Mesothelial cell of epicardium (in vitro differentiated cells): ENCODE data around the gene USP35. TPM values are rescaled to one million over a fixed set of nuclear protein-coding genes. Genes with fewer than 3 reads are reported as not detected.

Source experiments
- DNase-seq, 2 experiments: peaks; one replicate each; pipeline ENCODE4 v3.0.0; 2021; ENCODE audit warnings: low spot score in 2 of 2; ENCODE audit not compliant: unreplicated experiment in 2 of 2
- H3K27ac Mint-ChIP-seq: 2 replicates; pipeline ENCODE4 v1.8.0; 2021; ENCODE audit warnings: mixed read lengths
- H3K27me3 Mint-ChIP-seq: 2 replicates; pipeline ENCODE4 v1.8.0; 2021; ENCODE audit warnings: low read depth, mixed read lengths
- H3K36me3 Mint-ChIP-seq: 2 replicates; pipeline ENCODE4 v1.8.0; 2021; ENCODE audit warnings: mixed read lengths
- H3K4me1 Mint-ChIP-seq: 2 replicates; pipeline ENCODE4 v1.8.0; 2021; ENCODE audit warnings: mixed read lengths
- H3K4me3 Mint-ChIP-seq: 2 replicates; pipeline ENCODE4 v1.8.0; 2021; ENCODE audit warnings: mild to moderate bottlenecking, moderate library complexity, mixed read lengths
- H3K9me3 Mint-ChIP-seq: 2 replicates; pipeline ENCODE4 v1.8.0; 2021; ENCODE audit warnings: mixed read lengths
- CTCF ChIP-seq: fragments of 200-600 bp; sonication (generic); IDR thresholded peaks from one replicate; pipeline ENCODE4 v1.5.0; 2021; ENCODE audit warnings: antibody characterized with exemption; ENCODE audit not compliant: unreplicated experiment
- total RNA-seq: library from RNA; stranded (reverse); gene quantifications from 3 replicates; pipeline ENCODE4 v1.2.1, GENCODE V29; 2021

USP35 gene
- total RNA-seq, 1 donor from 2014 or later = 12.3 TPM

GRCh38 chr11:78214331-78215194, 25.8 kb downstream of the USP35 start:
- no peak overlapping the region for H3K27ac Mint-ChIP-seq
- no peaks in the 10 kb centered on the region for H3K27me3 Mint-ChIP-seq

GRCh38 chr11:78216021-78216420, 27.3 kb downstream of the USP35 start:
- no peak overlapping the region for H3K4me3 Mint-ChIP-seq
- no peak for TF ChIP-seq CTCF
- no peaks in the 10 kb centered on the region for H3K4me1 Mint-ChIP-seq
- no peaks in the 10 kb centered on the region for H3K27me3 Mint-ChIP-seq
- peaks cover 10% of the 10 kb centered on the region for H3K9me3 Mint-ChIP-seq
- H3K36me3 Mint-ChIP-seq = peaks cover 33% of the 10 kb centered on the region
- no peak overlapping the region for H3K27ac Mint-ChIP-seq
- no peak for DNase-seq

More at GRCh38 chr11:78214331-78215194, 25.8 kb downstream of the USP35 start:
- Mint-ChIP-seq H3K9me3 (peaks cover 13% of the 10 kb centered on the region), H3K36me3 (peaks cover 38% of the 10 kb centered on the region), H3K4me3 (no peak overlapping the region), H3K4me1 (no peaks in the 10 kb centered on the region)
- TF ChIP-seq CTCF = no peak
- no peak for DNase-seq

GRCh38 chr11:78216571-78217287, 28.0 kb downstream of the USP35 start:
- Mint-ChIP-seq H3K36me3 (peaks cover 33% of the 10 kb centered on the region), H3K27ac (no peak overlapping the region), H3K4me1 (no peaks in the 10 kb centered on the region), H3K27me3 (no peaks in the 10 kb centered on the region), H3K9me3 (peaks cover 3% of the 10 kb centered on the region), H3K4me3 (no peak overlapping the region)
- DNase-seq = no peak
- TF ChIP-seq CTCF = no peak

GRCh38 chr11:78217650-78218541, 29.2 kb downstream of the USP35 start:
- no peak for TF ChIP-seq CTCF

GRCh38 chr11:78218707-78219492, 30.2 kb downstream of the USP35 start:
- Mint-ChIP-seq H3K27ac (no peak overlapping the region), H3K27me3 (no peaks in the 10 kb centered on the region), H3K9me3 (no peaks in the 10 kb centered on the region), H3K36me3 (peaks cover 29% of the 10 kb centered on the region), H3K4me3 (no peak overlapping the region), H3K4me1 (no peaks in the 10 kb centered on the region)
- DNase-seq = no peak
- TF ChIP-seq CTCF = no peak

More at GRCh38 chr11:78217650-78218541, 29.2 kb downstream of the USP35 start:
- no peaks in the 10 kb centered on the region for H3K9me3 Mint-ChIP-seq
- DNase-seq = no peak
- peaks cover 27% of the 10 kb centered on the region for H3K36me3 Mint-ChIP-seq
- no peak overlapping the region for H3K27ac Mint-ChIP-seq
- no peaks in the 10 kb centered on the region for H3K4me1 Mint-ChIP-seq
- H3K27me3 Mint-ChIP-seq = no peaks in the 10 kb centered on the region
- H3K4me3 Mint-ChIP-seq = no peak overlapping the region
